ENCODE data around the gene CHP1. TPM values are rescaled to one million over a fixed set of nuclear protein-coding genes. Genes with fewer than 3 reads are reported as not detected.
"Not testable (repeated sequence)": the region's sequence is repeated elsewhere in the genome, so short reads cannot be mapped to it uniquely, and the experiment has no call there.

Gene CHP1
- total and polyA plus RNA-seq, 10 donors = 12.7 to 127 (median 56.5) TPM

- 15 to 39% (median 32%) methylated on average over 3 of the region's 3 CpGs for WGBS, 5 donors
Observed at GRCh38 chr15:41258750-41259471, 27.8 kb downstream of the CHP1 start.

GRCh38 chr15:41259546-41260189 lies 28.6 kb downstream of the CHP1 start:
- DNase-seq = no peak
- 78 to 83% (median 82%) methylated on average over 12 of the region's 12 CpGs for WGBS, 5 donors
- intact Hi-C loops (cut with DNase I; ENCODE audit: low total_unique reads) = no loop called here
- no peaks in the 10 kb centered on the region for H3K27me3 ChIP-seq (replicated peaks in 1 of 7)
- H3K36me3 ChIP-seq = peaks cover 0 to 71% (median 21%) of the 10 kb centered on the region in 6 donors
- H3K4me3 ChIP-seq = no peak overlapping the region
- H3K27ac ChIP-seq = peak overlapping the region in 3 of 8 donors; percentile 38 to 55 (median 45)
- peaks cover 0 to 42% (median 16%) of the 10 kb centered on the region in 6 donors for H3K4me1 ChIP-seq
- TF ChIP-seq POLR2A (IDR thresholded peaks at IDR 0.05) (no peak), POLR2AphosphoS5 (IDR thresholded peaks at IDR 0.05) (no peak)
- TF ChIP-seq, protein P1, sequence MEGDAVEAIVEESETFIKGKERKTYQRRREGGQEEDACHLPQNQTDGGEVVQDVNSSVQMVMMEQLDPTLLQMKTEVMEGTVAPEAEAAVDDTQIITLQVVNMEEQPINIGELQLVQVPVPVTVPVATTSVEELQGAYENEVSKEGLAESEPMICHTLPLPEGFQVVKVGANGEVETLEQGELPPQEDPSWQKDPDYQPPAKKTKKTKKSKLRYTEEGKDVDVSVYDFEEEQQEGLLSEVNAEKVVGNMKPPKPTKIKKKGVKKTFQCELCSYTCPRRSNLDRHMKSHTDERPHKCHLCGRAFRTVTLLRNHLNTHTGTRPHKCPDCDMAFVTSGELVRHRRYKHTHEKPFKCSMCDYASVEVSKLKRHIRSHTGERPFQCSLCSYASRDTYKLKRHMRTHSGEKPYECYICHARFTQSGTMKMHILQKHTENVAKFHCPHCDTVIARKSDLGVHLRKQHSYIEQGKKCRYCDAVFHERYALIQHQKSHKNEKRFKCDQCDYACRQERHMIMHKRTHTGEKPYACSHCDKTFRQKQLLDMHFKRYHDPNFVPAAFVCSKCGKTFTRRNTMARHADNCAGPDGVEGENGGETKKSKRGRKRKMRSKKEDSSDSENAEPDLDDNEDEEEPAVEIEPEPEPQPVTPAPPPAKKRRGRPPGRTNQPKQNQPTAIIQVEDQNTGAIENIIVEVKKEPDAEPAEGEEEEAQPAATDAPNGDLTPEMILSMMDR (IDR thresholded peaks at IDR 0.05 in 8 of 11, conservative IDR thresholded peaks at IDR 0.05 in 3 of 11) = no peak
- H3K9me3 ChIP-seq = no peaks in the 10 kb centered on the region

More at GRCh38 chr15:41258750-41259471, 27.8 kb downstream of the CHP1 start:
- no peak for DNase-seq
- peak overlapping the region in 1 of 8 donors; percentile 26 for H3K4me3 ChIP-seq
- intact Hi-C loops (cut with DNase I; ENCODE audit: low total_unique reads) = no loop called here
- peaks cover 0 to 46% (median 16%) of the 10 kb centered on the region in 6 donors for H3K4me1 ChIP-seq
- peaks cover 0 to 71% (median 15%) of the 10 kb centered on the region in 6 donors for H3K36me3 ChIP-seq
- H3K27ac ChIP-seq = peak overlapping the region in 5 of 8 donors; percentile 11 to 55 (median 38)
- no peak for TF ChIP-seq POLR2AphosphoS5 (IDR thresholded peaks at IDR 0.05)
- TF ChIP-seq, protein P1 (IDR thresholded peaks at IDR 0.05 in 8 of 11, conservative IDR thresholded peaks at IDR 0.05 in 3 of 11) = no peak
- TF ChIP-seq POLR2A (IDR thresholded peaks at IDR 0.05) = no peak
- H3K9me3 ChIP-seq = no peaks in the 10 kb centered on the region
- no peaks in the 10 kb centered on the region for H3K27me3 ChIP-seq (replicated peaks in 1 of 7)

DNA sequence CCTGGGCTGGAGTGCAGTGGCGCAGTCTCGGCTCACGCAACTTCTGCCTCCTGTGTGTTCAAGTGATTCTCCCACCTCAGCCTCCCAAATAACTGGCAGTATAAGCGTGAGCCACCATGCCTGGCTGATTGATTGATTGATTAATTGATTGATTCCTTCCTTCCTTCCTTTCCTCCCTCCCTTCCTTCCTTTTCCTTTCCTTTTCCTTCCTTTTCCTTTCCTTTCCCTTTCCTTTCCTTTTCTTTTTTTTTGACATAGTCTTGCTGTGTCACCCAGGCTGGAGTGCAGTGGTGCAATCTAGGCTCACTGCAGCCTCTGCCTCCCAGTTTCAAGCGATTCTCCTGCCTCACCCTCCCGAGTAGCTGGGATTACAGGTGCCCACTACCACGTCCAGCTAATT lies 29.9 kb downstream of the CHP1 start:
- intact Hi-C loops (cut with DNase I; ENCODE audit: low total_unique reads); H3K9me3 ChIP-seq; H3K4me3 ChIP-seq; H3K27me3 ChIP-seq (replicated peaks in 1 of 7); DNase-seq; H3K27ac ChIP-seq: not testable (repeated sequence)
- Histone ChIP-seq H3K4me1 (peaks cover 0 to 33% (median 16%) of the 10 kb centered on the region in 6 donors), H3K36me3 (peaks cover 0 to 73% (median 27%) of the 10 kb centered on the region in 6 donors)
- whole genome bisulfite sequencing, 5 donors = 91 to 98% (median 96%) methylated on average over 7 of the region's 7 CpGs

DNA sequence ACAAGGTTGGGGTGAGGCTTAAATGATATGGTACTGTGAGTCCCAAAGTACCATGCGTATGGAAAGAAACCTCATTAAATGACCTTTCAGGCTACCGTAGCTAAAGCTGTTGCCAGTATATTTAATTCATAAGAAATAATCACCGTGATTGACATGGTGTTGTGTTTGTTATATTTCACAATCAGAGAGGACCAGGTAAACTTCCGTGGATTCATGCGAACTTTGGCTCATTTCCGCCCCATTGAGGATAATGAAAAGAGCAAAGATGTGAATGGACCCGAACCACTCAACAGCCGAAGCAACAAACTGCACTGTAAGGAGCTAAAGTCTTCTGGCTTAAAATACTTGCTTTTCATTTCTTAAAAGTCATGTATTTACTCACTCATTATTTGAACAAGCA lies 31.5 kb downstream of the CHP1 start:
- no peak for DNase-seq
- H3K27ac ChIP-seq = no peak overlapping the region

More for the DNA sequence above, 31.5 kb downstream of the CHP1 start:
- intact Hi-C loops (cut with DNase I; ENCODE audit: low total_unique reads) = no loop called here
- Histone ChIP-seq H3K27me3 (replicated peaks in 1 of 7) (no peaks in the 10 kb centered on the region), H3K36me3 (peaks cover 0 to 79% (median 28%) of the 10 kb centered on the region in 6 donors), H3K9me3 (no peaks in the 10 kb centered on the region), H3K4me3 (no peak overlapping the region), H3K4me1 (peaks cover 0 to 23% (median 16%) of the 10 kb centered on the region in 6 donors)
- WGBS, 5 donors = 96 to 99% (median 97%) methylated on average over 8 of the region's 8 CpGs
- TF ChIP-seq POLR2A (IDR thresholded peaks at IDR 0.05) (no peak), POLR2AphosphoS5 (IDR thresholded peaks at IDR 0.05) (no peak)
- TF ChIP-seq, protein P1 (IDR thresholded peaks at IDR 0.05 in 8 of 11, conservative IDR thresholded peaks at IDR 0.05 in 3 of 11) = no peak
